Spleen (tissue), 3 donors: ENCODE measurements around the gene ADGRG3.

Experiments used
- POLR2A ChIP-seq, 3 donors: fragments of 450-650 bp; IDR thresholded peaks; one replicate each; pipeline ENCODE4 v1.5.1; 2017; ENCODE audit warnings: antibody characterized with exemption in 3 of 3, mild to moderate bottlenecking in 1 of 3
- POLR2AphosphoS5 ChIP-seq, 3 donors: sonication (generic); formaldehyde crosslinking; IDR thresholded peaks; one replicate each; pipeline ENCODE4 v1.5.1; 2017; ENCODE audit warnings: antibody characterized with exemption in 3 of 3

DNA sequence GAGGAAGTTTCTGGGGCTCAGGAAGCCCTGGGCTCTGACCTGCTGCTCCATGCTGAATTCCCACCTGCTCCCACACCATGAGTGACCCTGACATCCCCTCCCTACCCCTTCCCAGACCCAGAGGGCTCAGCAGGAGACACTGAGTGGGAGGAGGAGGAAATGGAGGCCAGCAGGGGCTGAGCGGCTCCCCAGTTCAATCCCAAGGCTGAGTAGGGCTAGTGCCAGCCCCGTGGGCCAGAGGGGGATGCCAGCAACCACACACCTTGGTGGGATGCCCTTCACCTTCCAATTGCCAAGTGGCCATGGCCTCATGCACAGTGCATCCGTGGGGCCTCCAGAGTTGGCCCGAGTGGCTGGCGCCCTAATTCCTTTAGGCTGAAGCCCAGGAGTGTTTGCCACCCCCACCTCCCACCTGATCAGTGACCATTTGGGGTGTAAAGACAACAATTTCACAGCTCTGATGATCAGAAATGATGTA lies 1.0 kb upstream of the ADGRG3 start:
- no peak for TF ChIP-seq POLR2AphosphoS5 (IDR thresholded peaks at IDR 0.05)
- TF ChIP-seq POLR2A (IDR thresholded peaks at IDR 0.05) = no peak
